IMR-90 (cell line): ENCODE measurements around the gene CMSS1.

Source experiments
- BHLHE40 ChIP-seq: fragments of 150-350 bp; IDR thresholded peaks from 2 replicates; pipeline ENCODE4 v1.6.1; 2016; ENCODE audit warnings: mild to moderate bottlenecking, low read depth, low read length
- CEBPB ChIP-seq: IDR thresholded peaks from 2 replicates; pipeline ENCODE4 v1.6.1; 2012; ENCODE audit warnings: low read depth, low read length, improper control_type of control experiment
- MAFK ChIP-seq: IDR thresholded peaks from 2 replicates; pipeline ENCODE4 v1.6.1; 2012; ENCODE audit warnings: low read depth, low read length, improper control_type of control experiment
- MAZ ChIP-seq: IDR thresholded peaks from 2 replicates; pipeline ENCODE4 v1.6.1; 2012; ENCODE audit warnings: low read depth, mild to moderate bottlenecking, low read length, improper control_type of control experiment, moderate library complexity, borderline replicate concordance
- MXI1 ChIP-seq: IDR thresholded peaks from 2 replicates; pipeline ENCODE4 v1.6.1; 2012; ENCODE audit warnings: low read depth, mild to moderate bottlenecking, low read length, moderate library complexity, borderline replicate concordance
- POLR2A ChIP-seq: IDR thresholded peaks from 2 replicates; pipeline ENCODE4 v1.6.1; 2012; ENCODE audit warnings: mild to moderate bottlenecking, low read depth, low read length
- RAD21 ChIP-seq: IDR thresholded peaks from 2 replicates; pipeline ENCODE4 v1.6.1; 2012; ENCODE audit warnings: low read length, improper control_type of control experiment
- RFX5 ChIP-seq: IDR thresholded peaks from 2 replicates; pipeline ENCODE4 v1.8.0; 2012; ENCODE audit warnings: low read depth, mild to moderate bottlenecking, low read length, moderate library complexity
- SMC3 ChIP-seq: fragments of 150-350 bp; IDR thresholded peaks from 2 replicates; pipeline ENCODE4 v1.6.1; 2016; ENCODE audit warnings: low read depth, mild to moderate bottlenecking, antibody characterized with exemption, low read length, moderate library complexity
- TF ChIP-seq, protein P1 (sequence below): conservative IDR thresholded peaks from 2 replicates; pipeline ENCODE4 v1.5.1; 2012; ENCODE audit warnings: mild to moderate bottlenecking, low read depth, low read length, improper control_type of control experiment
- TF ChIP-seq, protein P2 (sequence below): fragments of 150-350 bp; IDR thresholded peaks from 2 replicates; pipeline ENCODE4 v1.6.1; 2017; ENCODE audit warnings: mild to moderate bottlenecking, antibody characterized with exemption, low read length, low read depth
- TF ChIP-seq, protein P3 (sequence below): fragments of 150-350 bp; IDR thresholded peaks from 2 replicates; pipeline ENCODE4 v1.6.1; 2016; ENCODE audit warnings: low read depth, mild to moderate bottlenecking, low read length, moderate library complexity, borderline replicate concordance

DNA sequence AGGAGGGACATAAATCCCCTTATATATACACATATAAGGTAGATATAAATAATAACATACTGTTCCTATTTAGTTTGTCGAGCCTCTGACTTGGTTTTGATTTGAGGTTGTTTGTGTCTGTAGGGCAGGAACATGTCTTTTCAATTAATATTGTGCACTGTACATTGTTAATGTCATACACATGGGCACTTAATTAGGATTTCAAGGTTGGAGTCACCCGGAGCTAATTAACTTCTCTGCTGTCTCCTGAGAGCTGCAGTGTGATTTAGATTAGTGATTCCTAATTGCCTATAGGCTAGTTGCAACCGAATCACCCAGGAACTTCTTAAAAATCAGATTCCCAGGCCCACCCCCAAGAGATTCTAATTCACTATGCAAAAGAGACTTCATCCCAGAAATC lies 347.1 kb downstream of the CMSS1 start:
- TF ChIP-seq CEBPB (no peak), BHLHE40 (no peak), MXI1 (no peak), RFX5 (no peak), SMC3 (no peak), MAFK (no peak), POLR2A (no peak), RAD21 (no peak), MAZ (no peak)
- TF ChIP-seq, protein P1, sequence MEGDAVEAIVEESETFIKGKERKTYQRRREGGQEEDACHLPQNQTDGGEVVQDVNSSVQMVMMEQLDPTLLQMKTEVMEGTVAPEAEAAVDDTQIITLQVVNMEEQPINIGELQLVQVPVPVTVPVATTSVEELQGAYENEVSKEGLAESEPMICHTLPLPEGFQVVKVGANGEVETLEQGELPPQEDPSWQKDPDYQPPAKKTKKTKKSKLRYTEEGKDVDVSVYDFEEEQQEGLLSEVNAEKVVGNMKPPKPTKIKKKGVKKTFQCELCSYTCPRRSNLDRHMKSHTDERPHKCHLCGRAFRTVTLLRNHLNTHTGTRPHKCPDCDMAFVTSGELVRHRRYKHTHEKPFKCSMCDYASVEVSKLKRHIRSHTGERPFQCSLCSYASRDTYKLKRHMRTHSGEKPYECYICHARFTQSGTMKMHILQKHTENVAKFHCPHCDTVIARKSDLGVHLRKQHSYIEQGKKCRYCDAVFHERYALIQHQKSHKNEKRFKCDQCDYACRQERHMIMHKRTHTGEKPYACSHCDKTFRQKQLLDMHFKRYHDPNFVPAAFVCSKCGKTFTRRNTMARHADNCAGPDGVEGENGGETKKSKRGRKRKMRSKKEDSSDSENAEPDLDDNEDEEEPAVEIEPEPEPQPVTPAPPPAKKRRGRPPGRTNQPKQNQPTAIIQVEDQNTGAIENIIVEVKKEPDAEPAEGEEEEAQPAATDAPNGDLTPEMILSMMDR: no peak
- TF ChIP-seq, protein P2, sequence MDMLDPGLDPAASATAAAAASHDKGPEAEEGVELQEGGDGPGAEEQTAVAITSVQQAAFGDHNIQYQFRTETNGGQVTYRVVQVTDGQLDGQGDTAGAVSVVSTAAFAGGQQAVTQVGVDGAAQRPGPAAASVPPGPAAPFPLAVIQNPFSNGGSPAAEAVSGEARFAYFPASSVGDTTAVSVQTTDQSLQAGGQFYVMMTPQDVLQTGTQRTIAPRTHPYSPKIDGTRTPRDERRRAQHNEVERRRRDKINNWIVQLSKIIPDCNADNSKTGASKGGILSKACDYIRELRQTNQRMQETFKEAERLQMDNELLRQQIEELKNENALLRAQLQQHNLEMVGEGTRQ: no peak
- TF ChIP-seq, protein P3, sequence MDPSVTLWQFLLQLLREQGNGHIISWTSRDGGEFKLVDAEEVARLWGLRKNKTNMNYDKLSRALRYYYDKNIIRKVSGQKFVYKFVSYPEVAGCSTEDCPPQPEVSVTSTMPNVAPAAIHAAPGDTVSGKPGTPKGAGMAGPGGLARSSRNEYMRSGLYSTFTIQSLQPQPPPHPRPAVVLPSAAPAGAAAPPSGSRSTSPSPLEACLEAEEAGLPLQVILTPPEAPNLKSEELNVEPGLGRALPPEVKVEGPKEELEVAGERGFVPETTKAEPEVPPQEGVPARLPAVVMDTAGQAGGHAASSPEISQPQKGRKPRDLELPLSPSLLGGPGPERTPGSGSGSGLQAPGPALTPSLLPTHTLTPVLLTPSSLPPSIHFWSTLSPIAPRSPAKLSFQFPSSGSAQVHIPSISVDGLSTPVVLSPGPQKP: no peak
